Fibroblast of villous mesenchyme (primary cell): ENCODE results near the gene BCL7A. TPM values are rescaled to one million over a fixed set of nuclear protein-coding genes. Genes with fewer than 3 reads are reported as not detected.

ENCODE experiments used
- DNase-seq: peaks from one replicate; pipeline ENCODE4 v3.0.0-alpha.2; 2010; ENCODE audit warnings: low read depth
- H3K4me3 ChIP-seq: 2 replicates; pipeline ENCODE4 v1.5.1; 2011; ENCODE audit warnings: low read depth, mild to moderate bottlenecking, low read length
- total RNA-seq: library from RNA; depleted of rRNA; stranded (reverse); fragments of >200 nt; gene quantifications from 2 replicates; pipeline ENCODE4 v1.2.3, GENCODE V29; 2012
- TF ChIP-seq, protein P1 (sequence below): IDR thresholded peaks from 2 replicates; pipeline ENCODE4 v1.5.1; 2012; ENCODE audit warnings: low read depth, mild to moderate bottlenecking, low read length; ENCODE audit not compliant: insufficient read depth

The BCL7A gene
- total RNA-seq, 1 donor, result 3.9 TPM

DNA sequence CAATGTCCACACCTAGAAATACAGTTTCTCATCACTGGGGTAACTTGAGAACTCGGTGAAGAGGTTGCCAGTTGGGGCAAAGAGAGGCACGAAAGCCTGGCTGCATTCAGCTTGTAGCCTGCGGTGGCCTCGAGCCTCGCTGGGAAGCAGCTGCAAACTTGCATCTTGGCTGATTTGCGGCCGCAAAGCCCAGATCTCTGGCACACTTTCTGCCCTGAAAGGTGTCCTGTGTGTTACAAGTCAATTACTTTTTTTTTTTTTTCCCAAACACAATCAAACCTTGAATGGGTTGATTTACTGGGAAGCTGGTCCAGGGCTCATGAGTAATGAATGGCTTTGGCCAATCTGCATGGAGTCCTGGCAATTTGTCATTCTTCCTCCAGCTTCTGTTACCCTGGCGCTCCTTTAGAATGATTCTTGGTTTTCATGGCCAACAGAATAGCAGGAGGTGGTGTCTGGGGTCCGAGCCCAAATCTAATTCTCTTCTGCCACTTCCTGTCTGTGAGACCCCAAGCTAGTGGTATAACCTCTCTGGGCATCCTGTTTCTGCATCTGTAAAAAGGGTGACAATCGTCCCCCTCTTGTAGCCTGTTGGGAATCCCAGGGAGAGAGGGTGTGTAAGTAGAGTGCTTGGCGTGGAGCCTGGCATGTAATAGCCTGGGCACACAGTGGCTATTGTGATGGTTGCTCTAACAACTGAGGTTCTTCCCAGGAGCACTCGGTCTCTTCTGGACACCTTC lies 6.7 kb downstream of the BCL7A start:
- no peak overlapping the region for H3K4me3 ChIP-seq
- DNase-seq, result no peak
- TF ChIP-seq, protein P1, sequence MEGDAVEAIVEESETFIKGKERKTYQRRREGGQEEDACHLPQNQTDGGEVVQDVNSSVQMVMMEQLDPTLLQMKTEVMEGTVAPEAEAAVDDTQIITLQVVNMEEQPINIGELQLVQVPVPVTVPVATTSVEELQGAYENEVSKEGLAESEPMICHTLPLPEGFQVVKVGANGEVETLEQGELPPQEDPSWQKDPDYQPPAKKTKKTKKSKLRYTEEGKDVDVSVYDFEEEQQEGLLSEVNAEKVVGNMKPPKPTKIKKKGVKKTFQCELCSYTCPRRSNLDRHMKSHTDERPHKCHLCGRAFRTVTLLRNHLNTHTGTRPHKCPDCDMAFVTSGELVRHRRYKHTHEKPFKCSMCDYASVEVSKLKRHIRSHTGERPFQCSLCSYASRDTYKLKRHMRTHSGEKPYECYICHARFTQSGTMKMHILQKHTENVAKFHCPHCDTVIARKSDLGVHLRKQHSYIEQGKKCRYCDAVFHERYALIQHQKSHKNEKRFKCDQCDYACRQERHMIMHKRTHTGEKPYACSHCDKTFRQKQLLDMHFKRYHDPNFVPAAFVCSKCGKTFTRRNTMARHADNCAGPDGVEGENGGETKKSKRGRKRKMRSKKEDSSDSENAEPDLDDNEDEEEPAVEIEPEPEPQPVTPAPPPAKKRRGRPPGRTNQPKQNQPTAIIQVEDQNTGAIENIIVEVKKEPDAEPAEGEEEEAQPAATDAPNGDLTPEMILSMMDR, result no peak

DNA sequence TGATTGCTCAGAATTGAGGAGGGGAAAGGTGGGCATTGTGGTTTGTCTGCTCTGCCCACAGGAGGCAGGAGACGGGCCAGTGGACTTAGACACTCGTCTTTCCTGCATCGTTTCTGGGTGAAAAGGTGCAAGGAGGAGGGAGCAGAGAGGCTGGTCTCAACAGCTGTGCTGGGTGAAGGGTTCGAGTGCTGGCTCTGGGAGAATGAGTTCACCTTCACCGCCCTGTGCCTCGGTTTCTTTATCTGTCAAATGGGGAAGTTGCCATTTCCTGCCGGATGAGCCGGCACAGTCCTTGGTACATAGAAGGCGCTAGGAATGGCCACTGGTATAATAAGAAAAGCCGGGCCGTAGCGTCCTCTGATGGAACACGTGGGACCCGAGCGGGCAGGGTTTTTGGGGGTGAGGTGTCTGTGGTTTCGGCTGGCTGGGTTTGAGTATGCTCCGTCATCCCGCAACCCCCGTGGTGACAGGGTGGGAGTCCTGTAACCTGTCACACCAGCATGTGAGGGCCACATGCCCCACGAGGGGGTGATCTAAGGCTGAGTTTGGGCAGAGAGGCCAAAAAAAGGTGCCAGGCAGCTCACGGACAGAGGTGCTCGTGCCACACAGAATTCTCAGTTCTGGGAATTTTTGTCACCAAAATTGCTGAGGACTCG lies 7.3 kb downstream of the BCL7A start:
- TF ChIP-seq, protein P1, result no peak
- no peak for DNase-seq
- no peak overlapping the region for H3K4me3 ChIP-seq

- TF ChIP-seq, protein P1, result no peak
- no peak overlapping the region for H3K4me3 ChIP-seq
- no peak for DNase-seq
These were observed 8.1 kb downstream of the BCL7A start for GRCh38 chr12:122029620-122030423.

DNA sequence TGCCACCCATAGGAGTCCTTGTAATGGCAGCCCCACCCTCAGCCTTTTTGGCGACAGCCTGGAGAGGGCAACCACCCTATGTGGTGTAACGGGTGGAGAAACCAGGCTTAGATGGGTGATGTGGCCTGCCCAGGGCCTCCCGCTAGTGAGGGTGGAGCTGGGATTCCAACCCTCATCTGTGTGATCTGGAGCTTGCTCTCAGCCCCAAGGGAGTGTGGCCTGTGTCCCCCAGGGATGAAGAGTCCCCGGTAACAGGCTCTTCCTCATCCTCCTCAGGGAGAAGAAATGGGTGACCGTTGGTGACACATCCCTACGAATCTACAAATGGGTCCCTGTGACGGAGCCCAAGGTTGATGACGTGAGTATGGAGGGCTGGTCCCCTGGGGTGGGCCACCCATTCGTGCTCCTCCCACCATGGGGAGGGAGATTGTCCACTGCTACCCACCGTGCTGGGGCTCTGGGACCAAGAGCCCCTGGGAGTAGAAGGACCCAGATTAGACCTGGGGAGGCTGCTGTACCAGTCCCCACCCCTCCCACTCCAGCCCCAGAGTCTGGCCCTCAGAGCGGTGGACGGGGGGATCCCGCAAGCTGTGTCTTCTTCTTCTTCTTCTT lies 8.8 kb downstream of the BCL7A start:
- TF ChIP-seq, protein P1, result no peak
- no peak overlapping the region for H3K4me3 ChIP-seq
- DNase-seq, result no peak

DNA sequence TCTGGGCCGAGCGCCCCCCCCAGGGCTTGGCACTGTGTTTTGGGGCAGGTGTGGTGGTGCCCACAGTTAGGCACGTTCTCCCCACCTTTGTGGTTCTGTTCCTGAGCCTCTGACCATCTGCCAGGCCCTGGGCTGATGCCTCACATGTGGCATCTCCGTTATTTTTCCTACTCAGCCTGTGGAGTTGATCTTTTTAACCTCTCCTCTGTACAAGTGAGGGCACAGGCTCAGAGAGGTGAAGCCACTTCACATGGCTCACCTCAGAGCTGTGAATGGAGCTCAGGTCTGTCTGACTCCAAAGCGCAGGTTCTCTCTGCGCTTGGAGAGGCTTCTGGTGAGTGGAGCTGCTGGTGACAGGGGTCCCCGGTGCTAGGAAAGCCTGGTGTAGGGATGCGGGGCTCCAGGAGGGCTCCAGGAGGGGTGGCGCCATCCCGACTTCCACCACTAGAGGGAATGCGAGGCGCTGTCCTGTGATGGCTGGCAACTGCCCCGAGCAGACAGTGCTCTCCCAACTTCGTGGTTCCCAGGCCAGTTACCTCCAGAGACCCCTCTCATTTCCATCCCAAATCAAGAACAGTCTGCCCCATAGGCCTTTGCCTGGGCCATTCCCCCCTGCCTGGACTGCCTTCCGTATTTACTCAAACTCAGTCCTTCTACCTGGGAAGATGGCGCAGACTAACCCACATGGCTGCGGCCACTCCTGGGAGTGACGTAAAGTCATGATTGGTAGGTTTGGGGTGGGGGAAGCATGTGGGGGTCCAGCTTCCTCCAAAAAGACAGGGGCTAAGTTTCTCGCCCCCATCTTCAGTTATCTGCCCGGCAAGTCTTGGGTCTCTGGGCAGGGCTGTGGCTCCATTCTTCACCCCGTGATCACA lies 9.9 kb downstream of the BCL7A start:
- TF ChIP-seq, protein P1, result peak; percentile 83
- H3K4me3 ChIP-seq, result no peak overlapping the region

GRCh38 chr12:122032580-122032979 lies 10.9 kb downstream of the BCL7A start:
- no peak overlapping the region for H3K4me3 ChIP-seq
- TF ChIP-seq, protein P1, result no peak
- DNase-seq, result no peak

More for the DNA sequence above, 9.9 kb downstream of the BCL7A start:
- no peak for DNase-seq
